ENCODE measurements around the gene GLIS1. TPM values are rescaled to one million over a fixed set of nuclear protein-coding genes. Genes with fewer than 3 reads are reported as not detected.

The GLIS1 gene
- total and polyA plus RNA-seq, 10 of the 15 experiments (the other 5 are each of a cell fraction or from before 2014, with no cell fraction given) = not detected

DNA sequence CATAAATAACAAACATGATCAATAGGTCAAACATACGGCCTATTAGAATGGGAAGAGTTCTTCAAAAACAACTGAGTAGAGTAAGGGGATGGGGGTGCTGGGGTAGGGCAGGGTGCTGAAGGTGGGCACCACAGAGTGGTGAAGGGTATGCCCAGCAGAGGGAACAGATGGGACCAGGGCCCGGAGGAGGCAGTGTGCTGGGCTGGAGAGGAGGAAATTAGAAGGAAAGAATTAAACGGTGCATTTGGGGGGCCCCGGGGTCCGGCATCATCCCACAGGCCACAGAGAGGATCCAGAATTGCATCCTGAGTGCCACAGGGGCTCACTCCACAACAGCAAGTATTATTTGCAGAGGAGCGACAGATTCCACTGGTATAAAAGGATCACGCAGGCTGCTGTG, 94.5 kb downstream of the GLIS1 start:
- ChIA-PET SMC1A (ENCODE audit: uncharacterized antibody, unreplicated experiment) (no interaction called here), RAD21 (ENCODE audit: unreplicated experiment) (no interaction called here), POLR2A (no interaction called here), CTCF (no interaction called here)
- Histone ChIP-seq H3K79me2 (ENCODE audit: control insufficient read depth, insufficient read depth, low read length) (no peaks in the 10 kb centered on the region), H3K4me2 (ENCODE audit: control insufficient read depth, insufficient read depth) (no peak overlapping the region), H2AFZ (ENCODE audit: control insufficient read depth, low read depth, low read length) (no peak overlapping the region), H3K9me3 (replicated peaks; ENCODE audit: control insufficient read depth, insufficient read depth, low read length) (no peaks in the 10 kb centered on the region), H3K27ac (ENCODE audit: control insufficient read depth, insufficient read depth) (no peak overlapping the region), H3K9ac (ENCODE audit: control insufficient read depth, insufficient read depth, low read length) (no peak overlapping the region), H4K20me1 (ENCODE audit: control insufficient read depth, insufficient read depth) (no peaks in the 10 kb centered on the region), H3K4me3 (no peak overlapping the region), H3K36me3 (ENCODE audit: control insufficient read depth in 2 of 2, insufficient read depth in 2 of 2, low read length in 1 of 2) (no peaks in the 10 kb centered on the region), H3K27me3 (replicated peaks in 1 of 2; ENCODE audit: control insufficient read depth in 2 of 2, insufficient read depth in 2 of 2, low read length in 1 of 2) (peaks cover 0 to 3% of the 10 kb centered on the region in 2 experiments; a peak in 1 of 4 replicates), H3K4me1 (ENCODE audit: control insufficient read depth, insufficient read depth, low read length) (no peaks in the 10 kb centered on the region)
- intact Hi-C loops (cut with micrococcal nuclease; ENCODE audit: unreplicated experiment) = no loop called here
- DNase-seq (ENCODE audit: low read depth, low spot score) = no peak
- BruUV-seq (replicated peaks) = no TSS peak
- TF ChIP-seq, protein P1, sequence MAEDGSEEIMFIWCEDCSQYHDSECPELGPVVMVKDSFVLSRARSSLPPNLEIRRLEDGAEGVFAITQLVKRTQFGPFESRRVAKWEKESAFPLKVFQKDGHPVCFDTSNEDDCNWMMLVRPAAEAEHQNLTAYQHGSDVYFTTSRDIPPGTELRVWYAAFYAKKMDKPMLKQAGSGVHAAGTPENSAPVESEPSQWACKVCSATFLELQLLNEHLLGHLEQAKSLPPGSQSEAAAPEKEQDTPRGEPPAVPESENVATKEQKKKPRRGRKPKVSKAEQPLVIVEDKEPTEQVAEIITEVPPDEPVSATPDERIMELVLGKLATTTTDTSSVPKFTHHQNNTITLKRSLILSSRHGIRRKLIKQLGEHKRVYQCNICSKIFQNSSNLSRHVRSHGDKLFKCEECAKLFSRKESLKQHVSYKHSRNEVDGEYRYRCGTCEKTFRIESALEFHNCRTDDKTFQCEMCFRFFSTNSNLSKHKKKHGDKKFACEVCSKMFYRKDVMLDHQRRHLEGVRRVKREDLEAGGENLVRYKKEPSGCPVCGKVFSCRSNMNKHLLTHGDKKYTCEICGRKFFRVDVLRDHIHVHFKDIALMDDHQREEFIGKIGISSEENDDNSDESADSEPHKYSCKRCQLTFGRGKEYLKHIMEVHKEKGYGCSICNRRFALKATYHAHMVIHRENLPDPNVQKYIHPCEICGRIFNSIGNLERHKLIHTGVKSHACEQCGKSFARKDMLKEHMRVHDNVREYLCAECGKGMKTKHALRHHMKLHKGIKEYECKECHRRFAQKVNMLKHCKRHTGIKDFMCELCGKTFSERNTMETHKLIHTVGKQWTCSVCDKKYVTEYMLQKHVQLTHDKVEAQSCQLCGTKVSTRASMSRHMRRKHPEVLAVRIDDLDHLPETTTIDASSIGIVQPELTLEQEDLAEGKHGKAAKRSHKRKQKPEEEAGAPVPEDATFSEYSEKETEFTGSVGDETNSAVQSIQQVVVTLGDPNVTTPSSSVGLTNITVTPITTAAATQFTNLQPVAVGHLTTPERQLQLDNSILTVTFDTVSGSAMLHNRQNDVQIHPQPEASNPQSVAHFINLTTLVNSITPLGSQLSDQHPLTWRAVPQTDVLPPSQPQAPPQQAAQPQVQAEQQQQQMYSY (CRISPR knock-in tag; IDR thresholded peaks at IDR 0.05) = no peak
- TF ChIP-seq MYC (IDR thresholded peaks at IDR 0.05; ENCODE audit: insufficient read depth, insufficient read length, insufficient replicate concordance, low read length, severe bottlenecking) = no peak
- no peak for TF ChIP-seq ETV6 (conservative IDR thresholded peaks at IDR 0.05 in 1 of 2, IDR thresholded peaks at IDR 0.05 in 1 of 2; ENCODE audit: borderline replicate concordance in 1 of 2, low read depth in 1 of 2)
- no peak for FAIRE-seq
- in situ Hi-C loops (cut with MboI) = no loop called here
- WGBS (ENCODE audit: insufficient coverage, insufficient replicate concordance, low lambda C conversion rate, missing lambda C conversion rate) = 62% methylated on average over 6 of the region's 7 CpGs
- no peak for ATAC-seq

All from GM12878 (cell line).